ENCODE results near the gene MAPRE3.

The MAPRE3 gene

DNA sequence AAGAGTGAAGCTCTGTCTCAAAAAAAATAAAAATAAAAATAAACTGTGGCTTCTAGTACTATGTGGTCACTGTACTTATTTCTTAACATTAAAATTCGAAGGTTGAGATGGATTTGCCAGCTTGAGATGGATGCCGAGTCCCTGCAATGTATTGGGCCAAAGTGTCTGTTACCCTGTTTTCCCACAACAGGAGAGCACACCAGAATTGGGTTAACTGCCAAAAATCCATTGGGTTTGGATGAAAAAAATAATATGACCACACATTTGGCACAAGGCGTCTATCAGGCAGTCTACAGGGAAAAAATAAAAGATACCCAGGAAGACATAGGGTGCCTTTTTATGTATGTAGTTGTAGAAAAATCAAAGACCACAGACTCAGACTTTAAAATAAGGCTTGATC, 19.2 kb upstream of the MAPRE3 start:
- DNase-seq, result no peak

- DNase-seq, result no peak
These were observed 18.1 kb upstream of the MAPRE3 start for GRCh38 chr2:26952374-26952773.

- DNase-seq, result no peak
These were observed 16.3 kb upstream of the MAPRE3 start for GRCh38 chr2:26954135-26954534.

DNA sequence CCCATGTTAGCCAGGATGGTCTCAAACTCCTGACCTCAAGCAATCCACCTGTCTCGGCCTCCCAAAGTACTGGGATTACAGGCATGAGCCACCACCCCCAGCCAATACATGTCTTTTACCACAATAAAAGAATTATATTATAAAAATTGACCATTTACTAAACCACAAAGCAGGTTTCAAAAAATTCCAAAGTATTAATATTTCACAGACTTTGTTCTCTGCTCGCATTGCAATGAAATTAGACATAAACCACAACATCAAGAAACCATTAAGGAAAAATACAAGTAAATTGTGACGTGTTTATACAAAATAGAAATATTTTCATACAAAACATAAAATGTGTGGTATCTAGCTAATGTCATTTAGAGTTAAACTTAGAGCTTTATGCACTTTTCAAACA, 13.4 kb upstream of the MAPRE3 start:
- no peak for DNase-seq

DNA sequence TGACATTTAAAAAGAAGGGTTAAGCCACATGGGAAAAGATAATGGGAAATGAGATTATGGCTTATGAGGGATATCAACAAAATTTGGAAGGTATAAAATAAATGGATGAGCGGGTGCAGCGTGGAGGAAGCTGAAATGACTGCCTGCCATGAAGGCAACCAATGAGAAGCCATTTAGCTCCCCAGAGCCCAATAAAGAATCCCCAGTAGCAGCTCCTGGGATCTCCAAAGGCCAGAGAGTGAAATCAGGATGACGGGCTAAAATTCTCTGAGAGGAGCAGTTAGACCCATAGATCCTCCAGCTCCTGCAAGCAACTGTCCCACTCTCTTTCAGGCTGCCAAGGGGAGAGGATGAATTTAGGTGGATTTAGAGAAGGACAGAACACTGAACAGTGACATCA, 12.9 kb upstream of the MAPRE3 start:
- no peak for DNase-seq

- DNase-seq, result no peak
These were observed 11.1 kb upstream of the MAPRE3 start for GRCh38 chr2:26959331-26959730.

DNA sequence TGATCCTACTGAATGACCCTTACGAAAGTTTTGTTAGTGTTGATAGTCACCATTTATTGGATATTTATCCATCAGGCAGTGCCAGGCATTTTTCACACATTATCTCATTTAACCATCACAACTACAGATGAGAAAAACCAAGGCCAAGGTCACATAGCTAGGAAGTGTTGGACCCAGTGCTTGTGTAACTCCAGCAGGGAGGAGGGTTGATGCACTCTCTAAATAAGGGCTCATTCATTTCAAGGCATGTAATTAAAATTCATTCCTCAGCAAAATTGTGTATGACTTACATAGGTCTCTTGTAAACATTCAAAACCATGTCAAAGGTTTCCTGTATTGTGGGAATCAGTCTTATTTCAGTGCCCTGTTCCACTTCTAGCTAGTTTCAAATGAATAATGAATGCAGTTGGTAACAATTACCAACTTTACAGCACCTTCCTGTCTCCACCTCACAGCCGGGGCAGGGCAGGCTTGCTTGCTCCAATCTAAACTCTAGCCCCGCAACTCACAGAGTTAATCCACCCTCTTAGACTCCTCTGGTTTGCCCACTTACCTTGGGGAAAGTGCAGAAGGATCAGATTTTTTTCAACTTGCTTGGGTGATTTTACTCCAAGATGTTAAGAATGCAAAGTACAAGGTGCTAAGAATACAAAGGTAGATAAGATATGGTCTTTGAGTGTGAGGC, 5.8 kb upstream of the MAPRE3 start:
- DNase-seq, result no peak

GRCh38 chr2:26968001-26968400, 2.4 kb upstream of the MAPRE3 start:
- DNase-seq, result no peak

- no peak for DNase-seq
These were observed 1.2 kb upstream of the MAPRE3 start for GRCh38 chr2:26969077-26969844.

- no peak for DNase-seq
These were observed 641 bp downstream of the MAPRE3 start for GRCh38 chr2:26970928-26971627.

- no peak for DNase-seq
These were observed 1.7 kb downstream of the MAPRE3 start for GRCh38 chr2:26971911-26972786.

- DNase-seq, result no peak
These were observed 3.9 kb downstream of the MAPRE3 start for GRCh38 chr2:26974352-26974751.

GRCh38 chr2:26975102-26975501, 4.7 kb downstream of the MAPRE3 start:
- DNase-seq, result no peak

DNA sequence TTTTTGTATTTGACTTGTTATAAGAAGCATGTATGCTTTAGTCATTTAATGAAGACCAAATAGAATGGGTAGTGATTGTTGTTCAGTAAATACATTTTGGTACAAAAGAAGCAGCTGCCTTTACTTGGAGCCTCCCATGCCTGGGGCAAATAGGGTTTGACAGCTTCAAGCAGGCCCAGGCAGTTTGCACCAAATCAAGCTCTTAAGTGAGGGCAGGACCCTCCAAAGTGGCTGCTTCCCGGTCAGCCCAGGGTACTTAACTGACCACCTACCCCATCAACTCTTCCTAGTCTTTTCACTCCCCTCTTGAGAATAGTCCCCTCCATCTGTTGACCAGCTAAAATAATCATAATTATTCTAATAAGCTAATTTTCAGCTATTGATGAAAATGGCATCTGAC, 5.2 kb downstream of the MAPRE3 start:
- no peak for DNase-seq

GRCh38 chr2:26976237-26976636, 5.8 kb downstream of the MAPRE3 start:
- DNase-seq, result no peak

DNA sequence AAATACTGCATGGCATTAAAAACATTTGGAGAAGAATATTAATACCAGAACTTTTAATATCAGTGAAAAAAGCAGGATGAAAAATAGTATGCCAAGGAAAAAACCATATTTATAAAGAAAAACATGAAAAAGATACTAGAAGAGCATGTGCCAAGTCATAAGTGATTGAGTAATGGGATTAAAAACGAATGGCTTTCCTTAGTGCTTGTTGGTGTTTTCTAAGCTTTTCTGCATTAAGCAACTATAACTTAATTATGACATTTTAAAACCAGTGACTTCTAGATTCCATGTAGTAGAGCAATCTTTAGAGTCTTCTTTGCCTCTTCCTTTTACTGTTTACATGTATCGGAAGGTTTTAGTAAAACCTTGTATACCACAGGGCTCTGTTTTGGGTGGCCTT, 6.6 kb downstream of the MAPRE3 start:
- no peak for DNase-seq

DNA sequence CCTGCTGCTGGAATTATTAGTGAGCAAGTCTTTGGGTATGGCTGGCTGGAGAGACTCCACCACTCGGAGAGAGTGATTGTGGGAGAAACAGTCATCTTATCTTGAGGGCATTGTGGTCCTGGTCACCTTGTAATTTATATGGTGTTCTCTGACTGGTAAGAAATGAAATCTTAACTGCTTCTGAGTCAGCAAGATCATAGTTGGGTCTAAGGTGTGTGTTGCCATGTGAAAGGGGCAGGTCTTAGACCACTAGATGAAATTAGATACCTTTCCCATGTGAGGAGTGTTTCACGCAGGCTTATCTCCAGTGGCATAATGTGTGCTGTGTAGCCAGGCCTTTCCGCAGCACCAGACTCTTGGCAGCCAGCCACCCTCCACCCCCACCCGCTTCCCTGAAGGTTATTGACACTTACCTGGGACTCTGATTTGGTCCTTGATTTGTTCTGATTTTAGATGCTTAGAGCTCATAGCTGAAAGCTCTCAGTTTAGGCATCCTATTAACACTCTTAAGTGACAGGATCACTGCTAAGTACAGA, 7.7 kb downstream of the MAPRE3 start:
- DNase-seq, result no peak

- no peak for DNase-seq
These were observed 9.3 kb downstream of the MAPRE3 start for GRCh38 chr2:26979741-26980140.

DNA sequence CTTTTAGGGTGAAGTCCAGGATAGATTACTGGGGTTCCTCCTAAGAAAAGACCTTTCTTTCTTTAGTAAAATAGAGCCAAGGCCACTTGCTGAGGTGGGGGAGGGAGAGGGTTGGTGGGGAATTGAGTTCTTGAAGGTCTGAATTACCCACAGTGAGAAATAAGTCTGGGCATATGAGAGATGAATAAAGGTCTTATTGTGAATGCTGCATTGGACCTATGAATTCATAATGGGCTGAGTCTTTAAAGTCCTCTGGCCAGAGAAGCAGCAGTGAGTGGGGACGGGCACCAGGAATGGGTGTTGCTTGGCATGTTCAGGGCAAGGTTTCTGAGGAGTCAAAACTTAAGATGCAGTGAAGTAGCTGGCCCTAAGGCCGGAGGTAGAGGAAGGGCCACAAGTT, 10.5 kb downstream of the MAPRE3 start:
- DNase-seq, result no peak

DNA sequence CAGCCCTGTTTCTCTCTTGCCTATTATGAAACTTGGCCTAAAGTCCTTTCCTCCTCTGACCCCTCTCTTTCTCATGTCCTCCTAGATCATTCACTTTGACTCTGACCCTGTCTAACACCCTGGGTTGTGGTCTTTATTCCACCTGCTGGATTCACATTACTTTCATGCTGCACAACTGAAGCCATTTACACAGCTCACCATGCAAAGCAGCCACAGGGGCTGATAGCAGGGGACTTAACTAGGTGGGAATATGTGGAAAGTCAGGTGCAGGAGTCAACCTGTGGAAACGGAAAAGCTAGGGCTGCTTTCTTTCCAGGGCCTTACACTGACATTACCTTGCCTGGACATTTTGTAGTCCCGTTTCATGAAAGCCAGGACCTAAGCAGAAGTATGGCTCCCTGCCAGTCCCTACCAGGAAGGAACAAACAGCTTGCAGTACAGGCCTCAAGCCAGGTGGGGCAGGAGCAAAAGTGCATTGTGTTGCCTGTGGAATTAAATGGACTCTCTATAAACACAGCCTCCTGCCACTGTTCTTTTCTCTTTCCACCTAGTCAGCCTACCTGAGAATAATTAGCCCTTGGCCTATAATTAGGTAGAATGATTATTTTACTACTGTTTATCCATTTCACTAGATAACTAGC, 11.8 kb downstream of the MAPRE3 start:
- peak; percentile 15 for DNase-seq

DNA sequence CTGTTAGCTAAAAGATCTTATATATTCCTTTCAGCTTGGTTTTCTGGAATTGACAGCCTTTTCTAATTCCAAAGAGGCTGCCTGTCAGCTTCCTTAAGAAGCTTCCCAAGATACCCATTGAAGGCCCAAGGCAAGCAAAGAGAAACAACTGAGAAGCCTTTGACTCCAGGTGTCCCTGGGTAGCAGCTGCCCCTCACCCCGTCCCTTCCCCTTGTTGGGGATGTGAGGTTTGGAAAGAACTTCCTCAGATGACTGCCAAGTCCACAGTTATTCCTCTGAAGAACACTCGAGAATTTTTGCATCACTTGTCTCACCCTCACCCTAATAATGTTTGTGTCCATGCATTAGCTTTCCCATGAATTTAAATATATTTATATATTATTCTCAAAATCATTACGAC, 13.3 kb downstream of the MAPRE3 start:
- DNase-seq, result no peak

- no peak for DNase-seq
These were observed 15.4 kb downstream of the MAPRE3 start for GRCh38 chr2:26985807-26986206.
